Measurements from ENCODE around the gene NNAT.

The NNAT gene

GRCh38 chr20:37523911-37524700 lies 3.1 kb downstream of the NNAT start:
- no peak for DNase-seq (ENCODE audit: low read depth in 2 of 2)

- no peak for DNase-seq (ENCODE audit: low read depth in 2 of 2)
Observed at GRCh38 chr20:37524859-37525708, 4.0 kb downstream of the NNAT start.

- DNase-seq (ENCODE audit: low read depth in 2 of 2) = no peak
Observed at GRCh38 chr20:37525810-37526209, 4.8 kb downstream of the NNAT start.

- no peak for DNase-seq (ENCODE audit: low read depth in 2 of 2)
Observed at GRCh38 chr20:37526238-37526838, 5.3 kb downstream of the NNAT start.

- DNase-seq (ENCODE audit: low read depth in 2 of 2) = no peak
Observed at GRCh38 chr20:37526839-37527637, 6.0 kb downstream of the NNAT start.

- peak; percentile 80 to 85 for DNase-seq (ENCODE audit: low read depth in 2 of 2)
Observed at GRCh38 chr20:37527638-37528445, 6.8 kb downstream of the NNAT start, which contains the start of gene BLCAP. BLCAP (minus strand) TSS chr20:37527876; CDS start chr20:37519174, 8,702 bp downstream.

- no peak for DNase-seq (ENCODE audit: low read depth in 2 of 2)
Observed at GRCh38 chr20:37528446-37529213, 7.6 kb downstream of the NNAT start.

- no peak for DNase-seq (ENCODE audit: low read depth in 2 of 2)
Observed at GRCh38 chr20:37529214-37529967, 8.3 kb downstream of the NNAT start.

GRCh38 chr20:37529968-37530600 lies 9.0 kb downstream of the NNAT start:
- no peak for DNase-seq (ENCODE audit: low read depth in 2 of 2)

GRCh38 chr20:37530696-37531095 lies 9.6 kb downstream of the NNAT start:
- no peak for DNase-seq (ENCODE audit: low read depth in 2 of 2)

- DNase-seq (ENCODE audit: low read depth in 2 of 2) = no peak
Observed at GRCh38 chr20:37531856-37532255, 10.8 kb downstream of the NNAT start.

GRCh38 chr20:37533154-37533715 lies 12.2 kb downstream of the NNAT start:
- no peak for DNase-seq (ENCODE audit: low read depth in 2 of 2)

GRCh38 chr20:37534401-37535157 lies 13.5 kb downstream of the NNAT start:
- DNase-seq (ENCODE audit: low read depth in 2 of 2) = no peak

- DNase-seq (ENCODE audit: low read depth in 2 of 2) = no peak
Observed at GRCh38 chr20:37535443-37536132, 14.5 kb downstream of the NNAT start.

- DNase-seq (ENCODE audit: low read depth in 2 of 2) = no peak
Observed at GRCh38 chr20:37537505-37537904, 16.5 kb downstream of the NNAT start.

- DNase-seq (ENCODE audit: low read depth in 2 of 2) = no peak
Observed at GRCh38 chr20:37538003-37538402, 17.0 kb downstream of the NNAT start.

- no peak for DNase-seq (ENCODE audit: low read depth in 2 of 2)
Observed at GRCh38 chr20:37539424-37539823, 18.4 kb downstream of the NNAT start.
